ENCODE data around the gene TMEM123.
"Not testable (repeated sequence)": the region's sequence is repeated elsewhere in the genome, so short reads cannot be mapped to it uniquely, and the experiment has no call there.

TMEM123 gene

DNA sequence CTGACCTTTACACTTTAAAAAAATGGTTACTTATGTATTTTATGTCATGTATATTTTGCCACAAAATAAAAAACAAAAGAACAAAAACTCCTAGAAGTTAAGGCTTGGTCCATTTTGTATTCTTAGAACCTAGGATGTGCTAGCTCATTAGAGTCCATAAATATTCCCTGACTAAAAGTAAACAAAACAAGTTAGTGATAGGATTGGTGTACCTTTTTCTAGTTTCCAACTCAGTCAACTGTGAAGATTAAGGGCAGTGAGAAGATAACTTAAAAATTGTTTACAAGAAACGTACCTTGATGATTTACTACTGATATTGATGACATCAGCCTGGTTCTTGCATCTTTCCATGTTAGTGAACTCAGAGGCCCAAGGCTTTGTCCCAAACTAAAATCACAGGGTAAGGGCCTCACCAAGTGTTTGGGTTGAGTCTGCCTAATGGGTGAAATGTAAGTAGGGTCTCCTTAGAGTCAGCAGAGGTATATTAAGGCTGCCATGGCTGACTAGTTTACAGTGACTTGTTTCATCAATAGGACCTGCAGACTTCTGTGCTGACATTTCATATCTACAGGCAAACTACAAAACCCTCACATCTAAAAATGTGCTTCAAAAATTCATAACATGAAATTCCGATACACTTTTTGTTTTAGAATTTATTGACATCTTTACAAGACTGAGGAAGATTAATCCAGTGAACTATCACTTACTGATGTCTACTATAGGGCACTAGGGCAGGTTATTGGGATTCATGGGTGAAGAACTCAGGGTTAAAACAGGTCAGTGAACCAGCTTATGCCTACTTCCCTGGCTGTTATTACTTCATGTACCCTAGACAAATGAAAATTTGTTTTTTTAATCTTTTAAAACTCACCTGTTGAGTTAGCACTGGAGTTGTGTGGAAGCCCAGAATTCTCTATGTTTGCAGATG lies 4.4 kb downstream of the TMEM123 start:
- no peak for DNase-seq

DNA sequence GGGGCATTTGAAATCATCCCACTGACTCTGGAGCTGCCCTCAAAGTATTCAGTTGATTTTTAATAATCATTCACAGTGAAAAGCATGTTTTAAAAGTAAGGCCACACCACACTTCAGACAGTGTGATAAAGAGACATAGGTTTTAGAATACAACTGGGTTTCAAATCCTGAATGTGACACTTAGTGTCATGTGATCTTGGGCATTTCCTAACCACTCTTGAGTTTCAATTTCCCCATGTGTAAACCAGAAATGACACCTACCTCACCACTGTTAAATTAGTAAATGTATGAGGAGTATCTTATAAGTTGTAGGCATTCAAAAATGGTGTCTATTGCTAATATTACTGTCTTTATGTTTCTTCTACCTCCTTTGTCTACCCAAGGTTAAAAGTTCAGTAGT lies 5.4 kb downstream of the TMEM123 start:
- DNase-seq: no peak

DNA sequence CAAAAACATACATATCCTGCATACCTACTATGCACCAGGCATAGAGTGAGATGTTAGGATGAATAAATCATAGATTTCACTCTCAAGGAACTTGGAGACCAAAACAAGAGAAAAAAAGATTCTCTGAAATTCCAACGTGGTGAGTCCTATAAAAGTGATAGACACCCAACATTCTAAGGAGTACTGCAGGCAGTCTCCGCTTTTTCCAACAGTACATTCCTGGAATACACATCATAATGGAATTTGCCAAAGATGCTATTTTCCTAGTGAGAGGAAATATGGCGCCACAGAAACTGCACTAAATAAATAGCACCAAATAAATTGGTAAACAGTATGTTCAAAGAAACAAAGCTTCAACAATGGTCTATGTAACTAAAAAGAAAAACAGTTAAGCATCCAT lies 6.0 kb downstream of the TMEM123 start:
- no peak for DNase-seq

DNA sequence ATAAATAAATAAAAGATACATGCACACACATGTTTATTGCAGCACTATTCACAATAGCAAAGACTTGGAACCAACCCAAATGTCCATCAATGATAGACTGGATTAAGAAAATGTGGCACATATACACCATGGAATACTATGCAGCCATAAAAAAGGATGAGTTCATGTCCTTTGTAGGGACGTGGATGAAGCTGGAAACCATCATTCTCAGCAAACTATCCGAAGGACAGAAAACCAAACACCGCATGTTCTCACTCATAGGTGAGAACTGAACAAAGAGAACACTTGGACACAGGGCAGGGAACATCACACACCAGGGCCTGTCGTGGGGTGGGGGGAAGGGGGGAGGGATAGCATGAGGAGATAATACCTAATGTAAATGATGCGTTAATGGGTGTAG lies 7.9 kb downstream of the TMEM123 start:
- DNase-seq: not testable (repeated sequence)

DNA sequence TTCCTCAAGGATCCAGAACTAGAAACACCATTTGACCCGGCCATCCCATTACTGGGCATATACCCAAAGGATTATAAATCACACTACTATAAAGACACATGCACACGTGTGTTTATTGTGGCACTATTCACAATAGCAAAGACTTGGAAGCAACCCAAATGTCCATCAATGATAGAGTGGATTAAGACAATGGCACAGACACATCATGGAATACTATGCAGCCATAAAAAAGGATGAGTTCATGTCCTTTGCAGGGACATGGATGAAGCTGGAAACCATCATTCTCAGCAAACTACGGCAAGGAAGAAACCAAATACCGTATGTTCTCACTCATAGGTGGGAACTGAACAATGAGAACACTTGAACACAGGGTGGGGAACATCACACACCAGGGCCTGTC lies 8.4 kb downstream of the TMEM123 start:
- not testable (repeated sequence) for DNase-seq

DNA sequence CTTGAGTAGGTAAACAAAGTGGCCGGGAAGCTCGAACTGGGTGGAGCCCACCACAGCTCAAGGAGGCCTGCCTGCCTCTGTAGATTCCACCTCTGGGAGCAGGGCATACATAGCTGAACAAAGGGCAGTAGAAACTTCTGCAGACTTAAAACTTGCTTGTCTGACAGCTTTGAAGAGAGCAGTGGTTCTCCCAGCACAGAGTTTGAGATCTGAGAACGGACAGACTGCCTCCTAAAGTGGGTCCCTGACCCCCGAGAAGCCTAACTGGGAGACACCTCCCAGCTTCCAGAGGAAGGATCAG lies 13.6 kb downstream of the TMEM123 start:
- not testable (repeated sequence) for DNase-seq

DNA sequence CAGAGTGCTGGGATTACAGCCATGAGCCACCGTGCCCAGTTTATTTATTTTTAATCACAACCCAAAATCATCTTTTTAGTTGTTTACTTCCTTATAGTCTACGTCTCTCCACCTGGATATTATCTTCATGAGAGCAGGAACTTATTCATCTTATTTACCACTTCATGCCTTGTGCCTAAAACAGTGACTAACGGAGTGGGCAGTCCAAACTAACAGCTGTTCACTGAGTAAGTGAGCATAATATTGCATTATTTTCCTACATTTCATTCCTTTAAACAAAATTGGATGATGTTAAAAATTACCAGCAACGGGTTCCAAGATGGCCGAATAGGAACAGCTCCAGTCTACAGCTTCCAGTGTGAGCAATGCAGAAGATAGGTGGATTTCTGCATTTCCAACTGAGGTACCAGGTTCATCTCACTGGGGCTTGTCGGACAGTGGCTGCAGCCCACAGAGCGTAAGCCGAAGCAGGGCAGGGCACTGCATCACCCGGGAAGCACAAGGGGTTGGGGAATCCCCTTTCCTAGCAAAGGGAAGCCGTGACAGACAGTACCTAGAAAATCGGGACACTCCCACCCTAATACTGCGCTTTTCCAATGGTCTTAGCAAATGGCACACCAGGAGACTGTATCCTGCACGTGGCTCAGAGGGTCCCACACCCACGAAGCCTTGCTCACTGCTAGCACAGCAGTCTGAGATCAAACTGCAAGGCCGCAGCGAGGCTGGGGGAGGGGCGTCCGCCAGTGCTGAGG lies 14.1 kb downstream of the TMEM123 start:
- no peak for DNase-seq

DNA sequence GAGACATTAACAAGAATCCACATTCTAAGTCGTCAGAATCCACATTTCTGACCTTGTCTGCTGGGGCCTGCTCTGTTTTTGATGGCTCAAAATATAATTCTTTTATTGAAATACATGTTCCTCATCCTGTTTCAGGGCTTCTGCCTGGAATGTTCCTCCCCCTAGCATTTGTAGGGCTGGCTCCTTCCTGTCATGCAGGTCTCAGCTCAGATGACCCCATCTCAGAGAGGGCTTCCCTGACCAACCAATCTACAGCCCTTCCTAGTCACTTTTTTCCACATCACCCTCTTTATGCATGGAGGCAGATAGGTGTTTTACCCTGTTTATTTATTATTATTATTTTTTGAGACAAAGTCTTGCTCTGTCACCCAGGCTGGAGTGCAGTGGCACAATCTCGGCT lies 14.8 kb downstream of the TMEM123 start:
- no peak for DNase-seq

DNA sequence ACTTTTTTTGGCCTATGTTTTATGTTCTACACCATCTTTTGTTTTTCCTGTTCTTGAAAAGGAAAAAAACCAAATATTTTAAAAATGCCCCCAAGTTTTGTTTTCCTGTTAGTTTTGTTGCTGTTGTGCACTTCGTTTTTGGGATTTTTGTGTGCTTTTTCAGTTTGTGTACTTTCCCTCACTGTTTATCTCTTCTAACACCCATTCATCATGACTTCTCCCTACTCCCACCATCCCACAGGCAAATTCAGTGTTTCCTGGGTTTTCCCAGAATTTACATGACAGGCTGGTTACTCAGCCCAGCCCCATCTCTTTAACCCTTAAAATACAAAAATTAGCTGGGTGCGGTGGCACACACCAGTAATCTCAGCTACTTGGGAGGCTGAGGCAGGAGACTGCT lies 15.6 kb downstream of the TMEM123 start:
- no peak for DNase-seq

DNA sequence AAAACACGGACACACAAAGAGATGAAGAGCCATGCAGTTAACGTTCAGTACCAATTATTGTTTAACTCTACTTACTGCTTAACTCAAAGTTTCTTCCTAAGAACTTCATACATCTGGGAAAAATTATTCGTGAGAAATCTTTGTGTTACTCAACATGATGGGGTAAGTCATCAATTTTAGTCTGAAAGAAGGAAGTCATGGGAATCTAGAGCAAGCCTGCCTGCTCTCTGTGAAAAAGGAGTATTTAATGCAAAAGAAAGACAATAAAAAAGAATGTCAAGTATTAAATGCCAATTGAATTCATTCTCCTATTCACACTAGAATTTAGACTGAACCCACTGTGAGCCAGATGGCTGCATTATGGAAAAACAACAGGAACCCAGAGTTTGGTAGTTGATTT lies 16.0 kb downstream of the TMEM123 start:
- DNase-seq: no peak

DNA sequence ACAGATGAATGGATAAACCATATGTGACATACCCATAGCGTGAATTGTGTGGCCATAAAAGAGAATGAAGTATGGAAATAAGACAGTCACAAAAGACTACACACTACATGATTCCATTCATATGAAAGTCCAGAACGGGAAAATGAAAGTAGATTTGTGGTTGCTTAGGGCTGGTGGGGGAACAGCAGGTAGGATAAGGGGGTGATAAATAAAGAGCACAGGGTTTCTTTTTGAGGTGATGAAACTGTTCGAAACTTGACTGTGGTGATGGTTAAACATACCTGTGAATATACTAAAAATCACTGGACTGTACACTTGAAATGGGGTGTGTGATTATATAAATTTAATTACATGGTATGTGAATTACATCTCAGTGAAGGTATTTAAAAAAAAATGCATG lies 16.9 kb downstream of the TMEM123 start:
- no peak for DNase-seq

DNA sequence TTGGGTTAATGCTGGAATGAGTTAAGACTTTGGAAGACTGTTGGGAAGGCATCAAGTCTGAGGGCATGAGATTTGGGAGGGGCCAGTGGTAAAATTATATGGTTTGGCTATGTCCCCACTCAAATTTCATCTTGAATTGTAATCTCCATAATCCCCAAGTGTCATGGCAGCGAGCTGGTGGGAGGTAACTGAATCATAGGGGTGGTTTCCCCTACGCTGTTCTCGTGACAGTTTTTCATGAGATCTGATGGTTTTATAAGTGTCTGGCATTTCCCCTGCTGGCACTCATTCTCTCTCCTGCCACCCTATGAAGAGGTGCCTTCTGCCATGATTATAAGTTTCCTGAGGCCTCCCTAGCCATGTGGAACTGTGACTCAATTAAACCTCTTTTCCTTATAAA lies 19.0 kb downstream of the TMEM123 start:
- not testable (repeated sequence) for DNase-seq

DNA sequence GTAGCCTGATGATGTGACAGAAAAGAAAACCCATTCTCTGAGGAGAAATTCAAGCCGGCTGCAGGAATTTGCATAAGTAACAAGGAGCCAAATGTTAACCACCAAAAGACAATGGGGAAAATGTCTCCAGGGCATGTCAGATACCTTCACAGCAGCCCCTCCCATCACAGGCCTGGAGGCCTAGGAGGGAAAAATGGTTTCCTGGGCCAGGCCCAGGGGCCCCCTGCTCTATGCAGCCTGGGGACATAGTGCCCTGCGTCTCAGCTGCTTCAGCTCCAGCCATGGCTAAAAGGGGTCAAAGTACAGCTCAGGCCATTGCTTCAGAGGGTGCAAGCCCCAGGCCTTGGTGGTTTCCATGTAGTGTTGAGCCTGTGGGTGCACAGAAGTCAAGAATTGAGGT lies 20.0 kb downstream of the TMEM123 start:
- DNase-seq: not testable (repeated sequence)

DNA sequence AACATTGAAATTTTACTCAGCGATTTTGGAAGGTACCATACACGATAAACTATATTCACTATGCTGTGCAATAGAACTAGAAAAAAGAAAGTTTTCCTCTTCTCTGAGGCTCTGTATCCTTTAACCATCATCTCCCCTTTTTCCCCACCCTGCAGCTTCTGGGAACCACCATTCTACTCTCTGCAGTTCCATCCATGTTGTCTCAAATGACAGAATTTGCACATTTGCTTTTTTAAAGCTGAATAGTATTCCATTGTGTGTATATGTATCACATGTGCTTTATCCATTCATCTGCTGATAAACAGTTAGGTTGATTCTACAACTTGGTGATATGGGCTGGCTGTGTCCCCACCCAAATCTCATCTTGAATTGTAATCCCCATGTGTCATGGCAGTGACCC lies 21.2 kb downstream of the TMEM123 start:
- no peak for DNase-seq

DNA sequence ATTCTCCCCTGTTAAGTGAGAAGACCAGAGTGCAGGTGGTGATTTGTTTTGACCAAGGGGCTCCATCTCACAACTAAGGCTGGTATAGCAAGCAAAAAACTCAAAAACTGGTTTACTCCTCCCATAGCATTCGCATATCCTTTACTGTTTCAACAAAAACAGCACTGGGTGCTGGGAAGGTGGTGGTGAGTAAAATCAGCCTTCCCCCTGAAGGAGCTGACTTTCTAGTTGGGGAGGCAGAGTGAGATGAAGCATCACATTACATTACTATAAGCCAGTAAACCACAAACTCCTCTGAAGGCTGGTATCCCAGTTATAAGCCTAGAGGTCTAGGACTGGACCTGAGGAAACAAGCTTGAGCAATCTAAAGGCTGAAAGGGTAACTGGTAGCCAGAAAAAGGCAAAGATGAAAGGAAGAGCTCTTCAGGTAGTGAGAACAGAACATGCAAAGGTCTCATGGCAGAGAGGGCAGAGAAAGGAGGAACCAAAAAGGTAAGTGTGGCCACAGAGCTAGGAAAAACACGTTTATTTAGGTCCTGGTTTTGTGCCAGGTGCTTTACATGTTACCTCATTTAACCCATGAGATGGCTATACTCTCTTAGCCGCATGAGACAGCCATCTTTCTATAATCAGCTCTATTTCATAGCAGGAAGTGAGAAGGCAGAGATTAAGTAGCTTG lies 22.3 kb downstream of the TMEM123 start:
- DNase-seq: no peak

DNA sequence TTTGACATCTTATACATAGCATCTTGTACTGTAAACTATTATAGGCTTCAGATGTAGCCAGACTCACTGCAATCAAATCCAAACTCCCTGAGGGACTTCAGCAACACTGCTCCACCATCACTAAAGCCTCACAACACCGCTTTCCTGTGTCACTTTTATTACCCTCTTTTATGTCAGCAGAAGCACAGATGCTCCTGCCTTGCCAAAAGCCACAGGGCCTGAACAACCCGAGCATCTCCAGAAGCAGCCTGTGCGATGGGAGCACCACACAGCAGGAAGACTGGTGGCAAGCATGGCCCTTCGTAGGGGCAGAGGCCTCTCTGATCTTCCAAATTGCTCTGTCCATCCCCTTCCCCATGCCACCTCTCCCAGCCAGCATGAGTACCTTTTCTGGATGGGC lies 22.9 kb downstream of the TMEM123 start:
- DNase-seq: no peak

DNA sequence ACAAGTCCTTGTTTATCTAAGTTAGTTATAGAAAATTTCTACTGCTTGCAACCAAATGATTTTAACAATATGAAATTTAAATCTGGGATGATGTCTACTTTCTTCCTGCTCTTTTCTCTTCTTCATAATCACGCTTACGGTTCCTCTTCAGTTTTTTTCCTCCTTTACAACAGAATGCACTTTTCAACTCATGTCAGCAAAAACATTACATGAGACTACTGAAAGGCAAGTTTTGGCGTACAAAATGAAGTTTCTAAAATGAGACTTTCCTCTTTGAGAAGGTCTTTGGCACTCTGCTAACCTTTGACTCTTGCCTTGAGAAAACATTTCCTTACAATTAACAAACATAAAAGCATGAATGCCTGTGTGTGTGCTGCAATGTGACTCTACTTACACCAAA lies 23.3 kb downstream of the TMEM123 start:
- no peak for DNase-seq

DNA sequence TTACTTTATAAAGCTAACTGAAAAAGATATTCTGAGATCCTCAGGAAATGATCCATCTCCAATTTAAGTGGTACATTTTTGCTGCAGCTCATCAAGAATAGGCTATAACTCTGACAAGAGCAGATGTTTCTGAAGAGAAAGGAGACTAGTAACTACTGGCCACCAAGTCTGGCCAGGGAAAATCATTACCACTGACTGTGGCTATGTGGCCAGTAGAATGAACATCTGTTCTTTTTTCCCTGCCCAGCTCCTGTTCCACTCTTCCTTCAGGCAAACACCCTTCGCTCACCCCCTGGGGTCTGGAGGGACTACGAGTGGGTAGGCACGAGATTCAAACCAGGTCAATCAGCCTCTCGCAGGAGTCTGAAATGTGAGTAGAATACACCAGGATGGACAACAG lies 23.9 kb downstream of the TMEM123 start:
- DNase-seq: no peak

DNA sequence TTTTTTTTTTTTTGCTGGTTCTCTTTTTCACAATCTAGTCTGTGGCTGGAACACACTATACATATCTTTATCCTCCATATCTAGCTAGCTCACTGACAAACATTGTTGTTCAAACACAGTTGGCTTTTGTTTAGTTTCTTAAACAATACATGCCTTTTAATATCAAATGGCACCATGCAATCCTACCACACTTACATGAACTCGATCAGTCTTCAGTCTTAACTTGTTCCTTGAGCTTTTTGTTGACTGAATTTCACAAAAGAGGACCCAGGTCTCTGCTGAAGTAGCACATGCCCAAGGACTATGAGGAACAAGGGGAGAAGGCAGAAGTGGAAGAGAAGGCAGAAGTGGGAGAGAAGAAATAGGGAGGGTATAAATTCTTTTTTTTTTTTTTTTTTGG lies 25.5 kb downstream of the TMEM123 start:
- no peak for DNase-seq

DNA sequence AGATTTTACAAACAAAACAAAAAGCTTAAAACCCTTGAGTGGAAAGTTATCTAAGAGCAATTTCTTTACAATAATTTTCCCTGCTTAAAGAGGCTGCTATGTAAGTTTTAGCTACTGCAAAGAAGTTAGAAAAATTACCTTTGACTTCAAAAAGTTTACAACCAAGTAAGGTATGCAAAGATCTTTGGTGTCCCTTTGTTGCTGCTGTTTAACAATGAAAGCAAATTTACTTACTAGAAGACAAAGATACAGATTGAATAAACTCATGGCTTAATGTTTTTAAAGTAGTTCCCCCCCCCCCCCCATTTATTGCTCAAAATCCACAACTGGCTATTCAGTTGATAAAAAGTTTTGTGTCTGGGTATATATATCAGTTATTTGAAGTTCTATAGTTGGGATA lies 26.0 kb downstream of the TMEM123 start:
- no peak for DNase-seq

DNA sequence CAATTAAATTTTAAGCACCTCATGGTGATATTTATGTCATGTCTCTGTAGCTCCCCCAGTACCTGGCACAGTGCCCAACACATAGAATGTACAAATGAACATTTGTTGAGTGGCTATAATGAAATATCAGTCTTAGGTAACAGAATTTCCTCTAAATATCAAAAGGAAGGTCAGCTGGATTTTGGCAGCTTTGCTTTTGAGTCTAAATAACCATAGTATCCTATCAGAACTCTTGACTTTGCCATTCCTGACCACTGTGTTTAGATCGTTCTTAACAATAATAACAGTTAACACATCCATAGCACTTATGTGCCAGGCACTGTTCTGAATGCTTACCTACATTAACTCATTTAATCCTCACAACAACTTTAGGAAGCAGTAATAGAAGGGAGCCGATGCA lies 26.6 kb downstream of the TMEM123 start:
- no peak for DNase-seq

DNA sequence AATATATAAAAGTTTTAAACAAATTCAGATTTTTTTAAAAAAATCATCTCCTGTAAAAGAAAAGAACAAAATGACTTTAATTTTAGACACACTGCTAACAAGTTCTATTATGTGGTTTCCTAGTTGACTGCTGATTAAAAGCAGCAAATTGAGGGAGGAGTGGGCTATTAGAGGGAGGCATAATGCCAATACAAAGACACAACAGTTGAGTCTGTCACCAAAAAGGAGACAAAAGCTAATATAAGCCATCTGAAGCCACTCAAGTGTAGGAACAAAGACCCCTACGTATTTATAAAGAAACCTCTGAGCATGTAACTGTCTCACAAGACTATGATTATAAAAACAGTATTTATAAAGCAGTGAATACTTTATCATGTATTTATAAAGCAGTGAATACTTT lies 28.6 kb downstream of the TMEM123 start:
- no peak for DNase-seq

DNA sequence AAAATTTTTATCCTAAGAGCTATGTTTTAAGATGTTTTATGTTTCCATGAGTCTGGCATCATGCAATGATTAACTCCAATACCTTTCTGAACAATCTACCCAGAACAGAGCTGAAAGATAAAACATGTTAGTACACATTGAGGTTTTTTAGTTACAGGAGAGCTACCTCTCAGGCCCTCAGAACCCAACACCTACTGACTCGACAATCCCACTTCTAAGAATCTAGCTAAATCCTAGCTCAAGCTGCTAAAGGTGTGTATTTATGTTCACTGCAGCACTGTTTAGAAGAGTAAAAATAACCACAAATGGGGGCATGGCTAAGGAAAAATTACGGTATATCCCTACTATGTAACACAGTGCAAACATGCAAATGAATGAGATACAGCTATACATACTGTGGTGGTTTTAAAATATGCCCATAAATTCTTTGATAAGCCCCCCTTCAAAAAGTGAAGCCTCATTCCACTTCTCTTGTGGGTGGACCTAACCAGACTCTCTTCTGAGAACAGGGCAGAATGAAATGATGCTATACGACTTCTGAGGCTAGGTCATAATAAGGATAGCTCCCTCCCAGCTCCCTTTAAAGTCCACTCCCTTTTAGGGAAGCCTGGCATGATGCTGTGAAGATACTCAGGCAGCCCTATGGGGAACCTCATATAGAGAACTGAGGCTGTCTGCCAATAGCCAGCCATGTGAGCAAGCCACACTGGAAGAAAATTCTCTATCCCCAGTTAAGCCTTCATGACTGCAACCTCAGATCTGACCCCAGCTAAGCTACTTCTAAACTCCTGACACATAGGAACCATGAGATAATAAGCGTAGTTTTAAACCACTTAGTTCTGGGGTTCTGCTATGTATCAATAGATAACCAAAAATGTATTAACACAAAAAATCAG lies 29.5 kb downstream of the TMEM123 start:
- no peak for DNase-seq
